Left renal pelvis (tissue), 4 donors: ENCODE results near the gene AQP6. TPM values are rescaled to one million over a fixed set of nuclear protein-coding genes. Genes with fewer than 3 reads are reported as not detected.
"Not testable (repeated sequence)": the region's sequence is repeated elsewhere in the genome, so short reads cannot be mapped to it uniquely, and the experiment has no call there.

Source experiments
- DNase-seq, 4 donors: peaks; one replicate each; pipeline ENCODE4 v3.0.0-alpha.2; 2013; ENCODE audit warnings: low read depth in 4 of 4, low spot score in 3 of 4
- polyA plus RNA-seq, 4 donors: library from polyadenylated mRNA; unstranded; fragments of 120-200 nt; gene quantifications; one replicate each; pipeline ENCODE4 v1.2.1, GENCODE V29; 2013; ENCODE audit not compliant: insufficient read length in 4 of 4

AQP6 gene
- polyA plus RNA-seq, 4 donors = 0.94 to 19.2 (median 16.6) TPM

DNA sequence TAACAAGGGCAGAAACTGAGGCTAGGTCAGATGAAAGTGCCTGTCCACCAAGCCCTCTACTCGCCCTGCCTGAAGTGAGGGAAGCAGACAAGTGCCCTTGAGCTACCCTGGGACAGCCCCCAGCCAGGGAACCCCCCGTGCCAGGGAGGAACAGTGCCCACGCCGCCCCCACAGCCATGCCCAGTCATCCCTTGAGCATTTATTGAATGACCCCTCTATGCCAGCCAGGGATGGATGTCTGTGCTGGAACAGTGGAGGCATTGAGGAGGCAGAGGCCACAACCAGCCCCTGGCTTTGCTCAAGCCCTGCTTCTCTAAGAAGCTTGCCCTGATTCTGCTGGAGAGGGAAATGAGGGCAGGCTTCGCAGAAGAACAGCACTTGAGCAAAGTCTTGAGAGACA lies 3.7 kb upstream of the AQP6 start:
- no peak for DNase-seq

DNA sequence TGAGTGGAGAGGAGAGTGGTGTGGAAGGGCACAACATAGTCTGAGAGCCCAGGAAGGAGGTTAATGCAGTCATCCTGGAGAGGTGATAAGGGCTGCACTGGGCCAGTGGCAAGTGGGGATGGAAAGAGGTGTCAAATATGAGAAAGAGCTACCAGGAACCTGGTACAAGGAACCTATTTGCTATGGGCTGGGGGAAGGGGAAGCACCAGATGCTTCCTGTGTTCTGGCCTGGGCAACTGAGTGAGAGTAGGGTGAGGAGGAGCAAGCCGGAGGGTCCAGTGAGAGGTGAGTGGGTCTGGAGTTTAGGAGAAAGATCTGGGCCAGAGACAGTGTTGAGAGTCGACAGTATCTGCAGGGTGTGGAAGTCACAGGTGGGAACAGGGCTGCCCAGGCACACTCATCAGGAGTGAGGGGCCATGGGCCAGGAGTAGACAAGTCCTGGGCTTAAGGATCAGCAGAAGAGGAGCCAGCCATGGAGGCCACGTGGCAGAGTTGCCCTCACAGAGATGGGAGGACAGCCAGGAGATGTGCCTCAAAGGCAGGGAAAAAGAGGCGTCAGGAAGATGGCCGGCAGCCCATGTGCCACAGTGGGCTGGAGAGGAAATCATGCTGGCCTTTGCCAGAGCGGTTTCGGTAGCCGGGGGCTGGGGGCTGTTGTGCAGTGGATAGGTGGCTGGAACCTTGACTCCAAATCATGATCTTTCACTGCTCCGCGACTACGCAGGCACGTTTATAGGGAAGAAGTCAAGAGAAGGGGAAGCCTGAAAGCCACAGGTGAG lies 2.9 kb upstream of the AQP6 start:
- no peak for DNase-seq

- DNase-seq = no peak
These were observed 2.1 kb upstream of the AQP6 start for GRCh38 chr12:49970658-49971057.

GRCh38 chr12:49971141-49971540 lies 1.6 kb upstream of the AQP6 start:
- no peak for DNase-seq

GRCh38 chr12:49972129-49972528 lies 618 bp upstream of the AQP6 start:
- no peak for DNase-seq

- DNase-seq = no peak
These were observed 649 bp downstream of the AQP6 start for GRCh38 chr12:49973361-49973830.

- no peak for DNase-seq
These were observed 1.5 kb downstream of the AQP6 start for GRCh38 chr12:49974231-49974675.

- no peak for DNase-seq
These were observed 2.0 kb downstream of the AQP6 start for GRCh38 chr12:49974677-49975317.

DNA sequence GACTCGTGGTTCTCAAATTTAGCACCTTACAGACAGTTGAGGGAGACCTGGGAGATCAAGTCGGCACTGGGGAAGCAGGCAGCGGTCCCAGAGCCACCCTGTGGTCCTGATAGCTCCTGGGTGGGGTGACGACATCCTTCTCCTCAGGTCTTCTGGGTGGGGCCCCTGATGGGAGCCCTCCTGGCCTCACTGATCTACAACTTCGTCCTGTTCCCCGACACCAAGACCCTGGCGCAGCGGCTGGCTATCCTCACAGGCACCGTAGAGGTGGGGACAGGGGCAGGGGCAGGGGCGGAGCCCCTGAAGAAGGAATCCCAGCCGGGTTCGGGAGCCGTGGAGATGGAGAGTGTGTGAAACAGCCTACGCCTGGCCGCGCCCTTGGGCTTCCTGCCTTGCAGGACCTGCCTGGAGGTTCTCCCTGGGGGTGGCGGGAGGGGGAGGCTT lies 2.6 kb downstream of the AQP6 start:
- no peak for DNase-seq

- no peak for DNase-seq
These were observed 3.8 kb downstream of the AQP6 start for GRCh38 chr12:49976557-49976956.

- DNase-seq = no peak
These were observed 5.4 kb downstream of the AQP6 start for GRCh38 chr12:49978125-49978524.

DNA sequence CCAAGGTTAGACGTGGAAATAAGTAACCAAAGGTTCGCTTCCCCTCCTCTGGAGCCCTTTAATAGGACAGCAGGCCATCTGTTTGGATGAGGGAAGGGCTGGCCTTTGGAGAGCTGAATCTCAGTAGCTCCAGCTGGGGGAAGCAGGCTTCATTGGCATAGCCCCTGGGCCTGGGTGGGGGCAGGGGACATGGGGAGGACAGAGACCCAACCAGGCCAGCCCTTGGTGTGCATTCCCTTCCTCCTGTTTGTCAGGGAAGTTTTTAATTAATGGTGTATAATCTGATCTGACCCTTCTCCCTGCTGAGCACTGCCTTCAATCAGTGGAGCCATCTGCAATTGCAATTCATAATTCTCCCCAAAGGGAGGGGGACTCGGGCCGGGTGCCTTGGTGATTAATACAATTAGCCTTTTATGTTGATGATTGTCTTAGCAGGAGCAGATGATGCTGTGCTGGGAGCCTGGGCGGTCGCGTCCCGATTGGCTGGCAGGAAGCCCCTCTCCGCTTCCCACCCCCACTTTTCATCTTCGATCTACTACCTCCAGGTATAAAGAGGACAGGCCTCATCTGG lies 6.4 kb downstream of the AQP6 start:
- no peak for DNase-seq

DNA sequence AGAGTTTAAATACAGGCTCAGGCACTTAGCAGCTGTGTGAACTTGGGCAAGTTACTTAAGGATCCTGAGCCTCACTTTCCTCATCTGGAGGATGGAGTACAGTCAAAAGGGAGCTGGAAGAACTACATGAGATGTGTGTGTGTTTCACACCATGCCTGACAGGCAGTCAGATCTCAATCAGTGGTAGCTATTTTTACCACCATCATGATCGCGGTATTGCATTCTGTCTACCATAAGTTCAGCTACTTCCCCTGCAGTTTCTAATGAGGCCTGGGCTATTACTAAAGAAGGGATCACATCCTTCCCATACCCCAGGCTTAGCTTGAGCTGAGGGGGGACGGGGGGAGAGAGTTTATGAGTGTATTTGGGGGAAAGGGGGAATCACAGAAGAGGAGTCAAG lies 7.0 kb downstream of the AQP6 start:
- DNase-seq = no peak

GRCh38 chr12:49980501-49981349 lies 8.0 kb downstream of the AQP6 start:
- DNase-seq = no peak

- no peak for DNase-seq
These were observed 9.7 kb downstream of the AQP6 start for GRCh38 chr12:49982246-49983087.

DNA sequence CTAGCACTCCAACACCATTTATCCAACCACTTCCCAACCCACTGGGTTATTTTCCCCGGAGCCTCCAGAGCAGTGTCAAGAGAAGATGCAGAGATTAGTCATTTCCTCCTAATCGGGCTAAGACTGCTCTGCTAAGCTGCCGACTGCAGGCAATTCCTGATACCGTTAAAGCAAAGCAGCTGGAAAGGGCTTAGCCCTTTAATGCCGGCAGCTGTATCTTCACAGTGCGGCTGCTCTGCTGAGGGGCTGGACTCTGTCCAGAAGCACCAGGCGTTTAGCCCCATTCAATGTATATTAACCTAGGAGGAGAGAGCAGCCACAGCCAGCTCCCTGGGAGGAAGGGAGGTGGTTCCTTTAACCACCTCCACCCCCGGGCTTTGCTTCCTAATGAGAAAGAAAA lies 11.1 kb downstream of the AQP6 start:
- peak in 2 of 4 donors; percentile 65 for DNase-seq

DNA sequence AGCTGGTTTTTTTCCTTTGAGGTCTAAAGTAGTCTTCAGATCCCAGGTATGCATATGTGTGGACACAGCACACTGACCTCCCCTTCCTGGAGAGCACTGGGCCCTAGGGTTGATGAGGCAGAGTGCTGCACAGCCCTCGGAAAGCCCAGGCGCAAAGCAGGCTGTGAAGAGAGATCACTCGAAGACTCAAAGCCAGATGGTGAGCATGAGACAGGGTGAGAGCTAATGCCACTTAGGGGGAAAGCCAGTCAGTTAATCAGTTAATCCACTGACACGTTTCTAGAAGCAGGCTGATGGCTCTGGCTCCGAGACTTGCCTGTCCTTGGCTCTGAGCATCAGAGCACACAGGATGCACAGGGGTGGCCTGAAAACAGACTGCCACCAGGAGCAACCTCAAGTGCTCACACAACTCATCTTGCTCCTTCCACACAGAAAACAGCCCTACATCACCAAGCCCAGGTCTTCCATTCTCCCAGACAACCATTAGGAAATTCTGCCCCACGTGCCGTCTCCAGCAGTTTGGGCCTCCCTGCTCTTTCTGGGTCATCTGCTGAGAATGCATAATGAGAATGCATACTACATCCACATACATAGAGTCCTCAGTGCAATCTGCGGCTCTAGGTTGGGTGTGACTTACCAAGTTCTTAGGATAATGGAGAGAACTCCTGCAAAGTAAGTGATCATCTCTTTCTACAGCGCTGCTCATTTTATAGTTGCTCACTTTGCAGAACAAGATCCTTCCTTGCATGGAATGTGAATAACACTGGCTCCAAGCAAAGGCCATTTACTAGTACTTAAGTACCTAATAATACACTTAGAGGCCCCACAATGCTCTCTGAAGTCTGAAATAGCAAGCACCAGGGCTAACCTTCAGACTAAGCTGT lies 12.0 kb downstream of the AQP6 start:
- DNase-seq = no peak

GRCh38 chr12:49985981-49986380 lies 13.2 kb downstream of the AQP6 start:
- no peak for DNase-seq

DNA sequence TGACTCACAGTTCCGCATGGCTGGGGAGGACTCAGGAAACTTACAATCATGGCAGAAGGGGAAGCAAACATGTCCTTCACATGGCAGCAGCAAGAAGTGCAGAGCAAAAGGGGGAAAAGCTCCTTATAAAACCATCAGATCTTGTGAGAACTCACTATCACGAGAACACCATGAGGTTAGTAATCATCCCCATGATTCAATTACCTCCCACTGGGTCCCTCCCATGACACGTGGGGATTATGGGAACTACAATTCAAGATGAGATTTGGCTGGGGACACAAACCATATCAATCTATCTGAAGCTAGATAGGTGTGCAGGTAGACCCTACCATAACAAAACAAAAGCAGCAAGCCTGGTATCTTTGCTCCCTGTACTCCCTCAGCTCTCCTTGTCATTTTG lies 13.7 kb downstream of the AQP6 start:
- DNase-seq = not testable (repeated sequence)
